Immature natural killer cell (primary cell): ENCODE results near the gene TMEM86B. TPM values are rescaled to one million over a fixed set of nuclear protein-coding genes. Genes with fewer than 3 reads are reported as not detected.
A peak's percentile ranks its signal among the peaks of the same experiment; 100 is the strongest.

Experiments used
- DNase-seq, 3 donors: peaks; one replicate each; pipeline ENCODE4 v3.0.0; 2022; ENCODE audit warnings: mixed read lengths in 1 of 3
- H3K27ac Mint-ChIP-seq, 6 donors: one replicate each; pipeline ENCODE4 v1.8.0; 2020; ENCODE audit warnings: mixed read lengths in 6 of 6, mild to moderate bottlenecking in 5 of 6, inconsistent platforms in 4 of 6, moderate library complexity in 3 of 6
- H3K27me3 Mint-ChIP-seq, 3 donors: one replicate each; pipeline ENCODE4 v1.8.0; 2020 to 2021; ENCODE audit warnings: low read depth in 3 of 3, mild to moderate bottlenecking in 3 of 3, mixed read lengths in 3 of 3, moderate library complexity in 3 of 3, inconsistent platforms in 1 of 3
- H3K36me3 Mint-ChIP-seq, 3 donors: one replicate each; pipeline ENCODE4 v1.8.0; 2020; ENCODE audit warnings: mixed read lengths in 3 of 3, inconsistent platforms in 2 of 3, mild to moderate bottlenecking in 2 of 3
- H3K4me1 Mint-ChIP-seq, 2 donors: one replicate each; pipeline ENCODE4 v1.8.0; 2020; ENCODE audit warnings: inconsistent platforms in 2 of 2, mild to moderate bottlenecking in 2 of 2, mixed read lengths in 2 of 2, moderate library complexity in 1 of 2
- H3K4me3 Mint-ChIP-seq, 5 donors: one replicate each; pipeline ENCODE4 v1.8.0; 2020; ENCODE audit warnings: mild to moderate bottlenecking in 5 of 5, mixed read lengths in 5 of 5, inconsistent platforms in 3 of 5, moderate library complexity in 3 of 5
- H3K9me3 Mint-ChIP-seq, 6 donors: one replicate each; pipeline ENCODE4 v1.8.0; 2020; ENCODE audit warnings: mild to moderate bottlenecking in 6 of 6, mixed read lengths in 6 of 6, inconsistent platforms in 4 of 6, moderate library complexity in 3 of 6
- polyA plus RNA-seq, 3 donors: library from polyadenylated mRNA; unstranded; fragments of 300-500 nt; fragmentation: Illumina TruSeq; gene quantifications; one replicate each; pipeline ENCODE4 v1.2.3, GENCODE V29; 2021

Gene TMEM86B
- polyA plus RNA-seq, 3 donors from 2014 or later: 0.59 to 2.4 TPM; not detected in 1

- Mint-ChIP-seq H3K36me3 (peaks cover 4 to 16% (median 11%) of the 10 kb centered on the region in 3 donors), H3K27ac (no peak overlapping the region), H3K9me3 (no peaks in the 10 kb centered on the region), H3K4me3 (no peak overlapping the region), H3K4me1 (peaks cover 18 to 23% of the 10 kb centered on the region in 2 donors), H3K27me3 (peaks cover 0 to 6% (median 2%) of the 10 kb centered on the region in 3 donors)
- DNase-seq: no peak
These were observed 15.6 kb upstream of the TMEM86B start for GRCh38 chr19:55244004-55244680.

GRCh38 chr19:55242517-55242916, 14.0 kb upstream of the TMEM86B start:
- no peaks in the 10 kb centered on the region for H3K9me3 Mint-ChIP-seq
- H3K36me3 Mint-ChIP-seq: peaks cover 4 to 21% (median 12%) of the 10 kb centered on the region in 3 donors

DNA sequence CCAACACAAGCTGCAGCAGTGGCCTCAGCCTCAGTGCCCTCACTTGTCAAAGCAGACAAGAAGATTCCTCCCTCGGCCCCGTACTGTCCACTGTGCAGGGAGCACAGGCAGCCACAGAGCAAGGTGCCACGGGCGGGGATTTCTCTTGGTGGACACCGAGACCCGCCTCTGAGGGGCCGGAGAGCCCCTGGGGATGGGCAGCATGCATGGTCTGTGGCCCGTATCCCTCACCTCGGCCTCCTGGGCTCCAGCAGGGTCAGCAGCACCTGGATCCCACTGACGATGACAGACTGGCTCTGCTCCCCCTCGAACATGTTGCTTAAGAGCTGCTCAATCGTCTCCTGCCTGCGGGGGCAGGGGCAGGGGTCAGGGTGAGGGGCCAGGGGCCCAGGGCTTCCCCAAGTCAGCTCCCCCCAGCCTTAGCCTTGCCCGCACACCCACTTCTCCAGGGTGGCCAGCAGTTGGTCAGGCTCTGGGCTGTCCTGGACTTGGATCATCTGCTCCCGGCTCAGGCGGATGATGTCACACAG, 13.4 kb upstream of the TMEM86B start:
- Mint-ChIP-seq H3K36me3 (peaks cover 7 to 26% (median 17%) of the 10 kb centered on the region in 3 donors), H3K9me3 (no peaks in the 10 kb centered on the region), H3K4me3 (no peak overlapping the region), H3K27ac (no peak overlapping the region), H3K27me3 (peaks cover 0 to 6% (median 4%) of the 10 kb centered on the region in 3 donors), H3K4me1 (peaks cover 0 to 5% of the 10 kb centered on the region in 2 donors)
- no peak for DNase-seq

More at GRCh38 chr19:55242517-55242916, 14.0 kb upstream of the TMEM86B start:
- H3K27ac Mint-ChIP-seq: peak overlapping the region in 1 of 6 donors; percentile 1
- no peak overlapping the region for H3K4me3 Mint-ChIP-seq
- peaks cover 2 to 7% of the 10 kb centered on the region in 2 donors for H3K4me1 Mint-ChIP-seq
- H3K27me3 Mint-ChIP-seq: peaks cover 0 to 6% (median 4%) of the 10 kb centered on the region in 3 donors
- DNase-seq: no peak

DNA sequence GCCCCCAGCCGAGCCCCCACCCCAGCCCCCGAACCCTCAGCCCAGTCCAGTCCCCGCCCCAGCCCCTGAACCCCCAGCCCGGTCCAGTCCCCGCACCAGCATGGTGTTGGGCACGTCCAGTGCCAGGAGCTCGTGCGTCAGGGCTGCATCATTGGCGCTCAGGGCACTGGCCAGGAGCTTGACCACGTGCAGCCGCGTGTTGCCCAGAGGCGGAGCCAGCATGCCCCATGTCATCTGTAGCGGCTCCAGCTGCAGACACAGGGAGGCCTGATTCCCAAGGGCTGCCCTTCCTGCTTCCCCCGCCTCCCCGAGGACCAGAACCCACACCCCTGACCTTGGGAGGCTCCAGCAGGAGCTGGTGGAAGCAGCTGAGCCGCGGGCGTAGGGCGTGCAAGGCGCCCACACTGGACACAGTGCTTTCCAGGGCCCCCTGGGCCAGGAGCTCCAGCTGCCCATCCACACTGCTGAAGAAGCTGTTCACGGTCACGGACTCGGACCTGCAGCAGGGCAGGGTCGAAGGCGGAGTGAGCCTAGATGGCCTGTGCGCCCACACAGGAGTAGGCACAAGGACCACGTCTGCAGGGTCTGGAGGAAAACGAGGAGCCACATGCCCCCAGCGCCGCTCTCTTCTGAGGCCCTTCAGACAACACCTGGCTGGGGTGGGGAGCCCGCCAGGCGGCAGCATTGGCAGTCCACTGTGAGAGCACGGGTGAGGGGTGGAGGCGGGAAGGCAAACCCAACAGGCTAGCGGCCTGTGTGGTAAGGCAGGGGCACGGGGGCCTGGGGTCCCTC, 12.8 kb upstream of the TMEM86B start:
- H3K36me3 Mint-ChIP-seq: peaks cover 11 to 31% (median 21%) of the 10 kb centered on the region in 3 donors
- no peaks in the 10 kb centered on the region for H3K9me3 Mint-ChIP-seq
- H3K4me1 Mint-ChIP-seq: peaks cover 0 to 5% of the 10 kb centered on the region in 2 donors
- H3K4me3 Mint-ChIP-seq: no peak overlapping the region
- no peak for DNase-seq
- peaks cover 0 to 6% (median 6%) of the 10 kb centered on the region in 3 donors for H3K27me3 Mint-ChIP-seq
- no peak overlapping the region for H3K27ac Mint-ChIP-seq

DNA sequence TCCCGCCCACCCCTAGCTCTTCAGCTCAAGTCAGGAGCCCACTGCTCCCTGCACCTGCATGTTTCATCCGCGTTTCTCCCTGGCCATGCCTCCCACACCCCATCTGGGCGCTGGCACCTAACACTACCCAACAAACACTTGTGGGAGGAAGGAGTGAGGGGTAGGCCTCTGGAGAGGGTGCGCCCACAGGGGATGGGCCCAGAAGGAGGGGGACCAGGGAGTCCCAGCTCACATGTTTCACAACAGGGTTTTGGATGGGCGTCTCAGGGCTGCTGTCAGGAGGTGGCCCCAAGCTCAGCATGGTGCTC, 12.1 kb upstream of the TMEM86B start:
- H3K9me3 Mint-ChIP-seq: no peaks in the 10 kb centered on the region
- H3K4me3 Mint-ChIP-seq: no peak overlapping the region
- H3K27me3 Mint-ChIP-seq: peaks cover 0 to 9% (median 6%) of the 10 kb centered on the region in 3 donors
- H3K4me1 Mint-ChIP-seq: peaks cover 2 to 5% of the 10 kb centered on the region in 2 donors
- peaks cover 11 to 35% (median 21%) of the 10 kb centered on the region in 3 donors for H3K36me3 Mint-ChIP-seq
- H3K27ac Mint-ChIP-seq: peak overlapping the region in 1 of 6 donors; percentile 32
- no peak for DNase-seq

- Mint-ChIP-seq H3K4me3 (no peak overlapping the region), H3K27ac (no peak overlapping the region)
- no peak for DNase-seq
These were observed 10.4 kb upstream of the TMEM86B start for GRCh38 chr19:55239004-55239403.

DNA sequence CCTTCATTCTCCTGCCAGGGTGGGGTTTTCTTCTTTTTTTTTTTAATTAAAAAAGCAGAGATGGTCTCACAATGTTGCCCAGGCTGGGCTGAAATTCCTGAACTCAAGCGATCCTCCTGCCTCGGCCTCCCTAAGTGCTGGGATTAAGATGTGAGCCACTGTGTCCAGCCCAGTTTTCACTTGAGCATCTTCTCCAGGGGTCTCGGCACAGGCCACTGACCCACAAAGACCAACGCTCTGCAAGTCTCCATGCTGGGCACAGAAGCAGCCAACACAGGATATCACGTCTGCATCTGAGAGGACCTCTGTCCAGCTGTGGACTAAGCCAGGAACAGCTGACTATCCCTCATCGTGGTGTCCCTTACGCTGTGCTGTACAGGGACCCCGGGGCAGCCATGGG, 9.5 kb upstream of the TMEM86B start:
- Mint-ChIP-seq H3K4me1 (peaks cover 2 to 25% of the 10 kb centered on the region in 2 donors), H3K36me3 (peaks cover 21 to 54% (median 30%) of the 10 kb centered on the region in 3 donors), H3K4me3 (no peak overlapping the region), H3K27ac (no peak overlapping the region), H3K27me3 (peaks cover 0 to 6% (median 6%) of the 10 kb centered on the region in 3 donors), H3K9me3 (no peaks in the 10 kb centered on the region)
- DNase-seq: no peak

More at GRCh38 chr19:55239004-55239403, 10.4 kb upstream of the TMEM86B start:
- H3K9me3 Mint-ChIP-seq: no peaks in the 10 kb centered on the region
- H3K27me3 Mint-ChIP-seq: peaks cover 0 to 6% (median 6%) of the 10 kb centered on the region in 3 donors
- peaks cover 21 to 46% (median 29%) of the 10 kb centered on the region in 3 donors for H3K36me3 Mint-ChIP-seq
- peaks cover 2 to 18% of the 10 kb centered on the region in 2 donors for H3K4me1 Mint-ChIP-seq

- peaks cover 0 to 4% (median 3%) of the 10 kb centered on the region in 3 donors for H3K27me3 Mint-ChIP-seq
- H3K4me1 Mint-ChIP-seq: peaks cover 2 to 26% of the 10 kb centered on the region in 2 donors
- H3K36me3 Mint-ChIP-seq: peaks cover 18 to 41% (median 23%) of the 10 kb centered on the region in 3 donors
- peak overlapping the region in 3 of 6 donors; percentile 9 to 26 (median 16) for H3K27ac Mint-ChIP-seq
- H3K4me3 Mint-ChIP-seq: no peak overlapping the region
- DNase-seq: no peak
- H3K9me3 Mint-ChIP-seq: no peaks in the 10 kb centered on the region
These were observed 4.4 kb upstream of the TMEM86B start for GRCh38 chr19:55232986-55233385.

DNA sequence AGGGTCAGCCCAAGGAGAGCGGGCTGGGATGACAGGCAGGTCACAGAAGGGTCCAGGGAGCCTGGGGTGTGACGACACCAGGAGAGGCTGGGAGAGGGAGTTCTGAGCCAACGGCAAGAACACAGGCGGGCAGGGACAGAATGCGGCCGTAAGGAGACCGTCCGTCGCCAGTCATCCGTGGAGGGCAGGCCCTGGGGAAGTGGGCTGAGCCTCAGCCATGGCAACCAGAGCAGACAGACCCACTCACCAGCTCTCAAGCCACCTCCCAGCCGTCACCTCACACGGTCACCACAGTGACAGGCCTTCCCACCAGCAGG, 3.7 kb upstream of the TMEM86B start:
- no peaks in the 10 kb centered on the region for H3K9me3 Mint-ChIP-seq
- peaks cover 2 to 26% of the 10 kb centered on the region in 2 donors for H3K4me1 Mint-ChIP-seq
- H3K4me3 Mint-ChIP-seq: no peak overlapping the region
- peaks cover 0 to 4% (median 3%) of the 10 kb centered on the region in 3 donors for H3K27me3 Mint-ChIP-seq
- DNase-seq: no peak
- peak overlapping the region in 2 of 6 donors; percentile 4 to 35 for H3K27ac Mint-ChIP-seq
- H3K36me3 Mint-ChIP-seq: peaks cover 17 to 37% (median 19%) of the 10 kb centered on the region in 3 donors

GRCh38 chr19:55231391-55232285, 3.1 kb upstream of the TMEM86B start:
- Mint-ChIP-seq H3K9me3 (no peaks in the 10 kb centered on the region), H3K4me3 (no peak overlapping the region), H3K27ac (peak overlapping the region in 1 of 6 donors; percentile 35), H3K4me1 (peaks cover 2 to 26% of the 10 kb centered on the region in 2 donors), H3K27me3 (peaks cover 0 to 3% (median 3%) of the 10 kb centered on the region in 3 donors), H3K36me3 (peaks cover 11 to 31% (median 13%) of the 10 kb centered on the region in 3 donors)
- no peak for DNase-seq

GRCh38 chr19:55230780-55231179, 2.2 kb upstream of the TMEM86B start:
- H3K4me3 Mint-ChIP-seq: no peak overlapping the region
- peaks cover 0 to 2% (median 0%) of the 10 kb centered on the region in 3 donors for H3K27me3 Mint-ChIP-seq
- H3K27ac Mint-ChIP-seq: no peak overlapping the region
- peaks cover 11 to 27% (median 12%) of the 10 kb centered on the region in 3 donors for H3K36me3 Mint-ChIP-seq
- peaks cover 4 to 26% of the 10 kb centered on the region in 2 donors for H3K4me1 Mint-ChIP-seq
- no peaks in the 10 kb centered on the region for H3K9me3 Mint-ChIP-seq
- DNase-seq: no peak

- H3K4me3 Mint-ChIP-seq: no peak overlapping the region
- peaks cover 0 to 2% (median 0%) of the 10 kb centered on the region in 3 donors for H3K27me3 Mint-ChIP-seq
- no peaks in the 10 kb centered on the region for H3K9me3 Mint-ChIP-seq
- no peak for DNase-seq
- peaks cover 7 to 26% of the 10 kb centered on the region in 2 donors for H3K4me1 Mint-ChIP-seq
- H3K27ac Mint-ChIP-seq: no peak overlapping the region
- H3K36me3 Mint-ChIP-seq: peaks cover 11 to 27% (median 12%) of the 10 kb centered on the region in 3 donors
These were observed 1.8 kb upstream of the TMEM86B start for GRCh38 chr19:55230329-55230728.

GRCh38 chr19:55229789-55230182, 1.2 kb upstream of the TMEM86B start:
- no peaks in the 10 kb centered on the region for H3K9me3 Mint-ChIP-seq
- peaks cover 0 to 2% (median 0%) of the 10 kb centered on the region in 3 donors for H3K27me3 Mint-ChIP-seq
- no peak for DNase-seq
- no peak overlapping the region for H3K27ac Mint-ChIP-seq
- H3K36me3 Mint-ChIP-seq: peaks cover 6 to 22% (median 8%) of the 10 kb centered on the region in 3 donors
- no peak overlapping the region for H3K4me3 Mint-ChIP-seq
- H3K4me1 Mint-ChIP-seq: peaks cover 7 to 20% of the 10 kb centered on the region in 2 donors
